Uterus (tissue), 4 donors: Measurements from ENCODE around the gene CYP27C1. TPM values are rescaled to one million over a fixed set of nuclear protein-coding genes. Genes with fewer than 3 reads are reported as not detected.

Source experiments
- DNase-seq, 2 donors: peaks; one replicate each; pipeline ENCODE4 v3.0.0-alpha.2; 2019 to 2020
- H3K27ac ChIP-seq, 2 donors: fragments of 200-600 bp; sonication (generic); 1 replicate in 1 of 2; 2 replicates in 1 of 2; pipeline ENCODE4 v1.5.1; 2016 to 2018
- H3K27me3 ChIP-seq, 2 donors: fragments of 200-600 bp; sonication (generic); one replicate each; pipeline ENCODE4 v1.5.1; 2018 to 2019; ENCODE audit warnings: control low read depth in 1 of 2
- H3K36me3 ChIP-seq, 2 donors: fragments of 200-600 bp; sonication (generic); one replicate each; pipeline ENCODE4 v1.5.1; 2019; ENCODE audit warnings: control low read depth in 1 of 2
- H3K4me1 ChIP-seq, 2 donors: fragments of 200-600 bp; sonication (generic); one replicate each; pipeline ENCODE4 v1.5.1; 2018 to 2019; ENCODE audit warnings: control low read depth in 1 of 2
- H3K4me3 ChIP-seq, 2 donors: fragments of 200-600 bp; sonication (generic); 1 replicate in 1 of 2; 2 replicates in 1 of 2; pipeline ENCODE4 v1.5.1; 2018 to 2019; ENCODE audit warnings: mild to moderate bottlenecking in 1 of 2
- H3K9me3 ChIP-seq, 2 donors: fragments of 200-600 bp; sonication (generic); one replicate each; pipeline ENCODE4 v1.5.1; 2019; ENCODE audit warnings: control low read depth in 1 of 2
- CTCF ChIP-seq, 4 experiments: fragments of 200-600 bp in 2 of 4; fragments of 450-650 bp in 2 of 4; sonication (generic) in 2 of 4; IDR thresholded peaks; one replicate each; pipeline ENCODE4 v1.5.1; 2016 to 2019; ENCODE audit warnings: antibody characterized with exemption in 4 of 4, mild to moderate bottlenecking in 2 of 4, moderate library complexity in 1 of 4
- POLR2A ChIP-seq, 2 donors: fragments of 450-650 bp; IDR thresholded peaks; one replicate each; pipeline ENCODE4 v1.6.1; 2016; ENCODE audit warnings: antibody characterized with exemption in 2 of 2, mild to moderate bottlenecking in 1 of 2, moderate library complexity in 1 of 2
- intact Hi-C: fragments of 100-400 bp; cut with DNase I; formaldehyde crosslinking; loops from one replicate; pipeline ENCODE4 v1.15.1; 2023; ENCODE audit warnings: low total_unique reads
- total RNA-seq, 4 donors: library from RNA; depleted of rRNA in 3 of 4; stranded (reverse); fragments of >200 nt in 3 of 4; gene quantifications; one replicate each; pipeline versions ENCODE4 v1.1.0 to v1.2.4, GENCODE V29; 2014 to 2023
- donor health status: DM: yes; HTN: yes; CAD: no.

The CYP27C1 gene
- total RNA-seq, 4 donors from 2014 or later, result 1.2 to 7.1 TPM; not detected in 2

- peak; percentile 87 to 91 for DNase-seq
- H3K4me1 ChIP-seq, result peaks cover 7 to 9% of the 10 kb centered on the region in 2 donors
- no peaks in the 10 kb centered on the region for H3K27me3 ChIP-seq
- intact Hi-C loops, result no loop called here
- H3K4me3 ChIP-seq, result no peak overlapping the region
- H3K9me3 ChIP-seq, result no peaks in the 10 kb centered on the region
- peak overlapping the region; percentile 82 to 87 for H3K27ac ChIP-seq
- no peak for TF ChIP-seq CTCF (IDR thresholded peaks at IDR 0.05)
- TF ChIP-seq POLR2A (IDR thresholded peaks at IDR 0.05), result no peak
- no peaks in the 10 kb centered on the region for H3K36me3 ChIP-seq
These were observed 44.9 kb downstream of the CYP27C1 start for GRCh38 chr2:127175041-127175721.

- Histone ChIP-seq H3K4me1 (peaks cover 7 to 9% of the 10 kb centered on the region in 2 donors), H3K4me3 (no peak overlapping the region), H3K27ac (peak overlapping the region; percentile 82 to 87), H3K36me3 (no peaks in the 10 kb centered on the region), H3K27me3 (no peaks in the 10 kb centered on the region), H3K9me3 (no peaks in the 10 kb centered on the region)
- DNase-seq, result no peak
- intact Hi-C loops, result no loop called here
- TF ChIP-seq CTCF (IDR thresholded peaks at IDR 0.05), result no peak
- no peak for TF ChIP-seq POLR2A (IDR thresholded peaks at IDR 0.05)
These were observed 45.5 kb downstream of the CYP27C1 start for GRCh38 chr2:127174640-127175039.

DNA sequence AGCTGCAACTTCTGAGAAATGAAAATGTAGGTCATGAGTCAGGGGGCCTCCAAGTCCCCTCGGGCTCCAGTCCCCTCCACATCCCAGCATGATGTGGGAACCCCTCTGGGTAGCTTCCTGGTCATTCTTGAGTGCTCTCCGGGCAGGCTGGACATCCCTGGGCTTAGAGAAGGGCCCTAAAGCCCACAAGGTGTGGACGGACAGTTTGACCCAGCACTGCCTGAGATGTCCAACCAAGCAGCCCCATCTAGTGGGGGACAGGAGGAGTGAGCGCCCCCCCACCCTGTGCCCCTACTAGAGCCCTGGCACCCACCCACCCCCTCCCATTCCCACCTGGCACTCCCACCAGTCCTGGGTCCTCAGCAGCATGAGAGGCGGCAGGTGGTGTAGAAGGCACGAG lies 46.0 kb downstream of the CYP27C1 start:
- Histone ChIP-seq H3K36me3 (no peaks in the 10 kb centered on the region), H3K27me3 (no peaks in the 10 kb centered on the region), H3K4me3 (no peak overlapping the region), H3K9me3 (no peaks in the 10 kb centered on the region), H3K4me1 (peaks cover 7 to 9% of the 10 kb centered on the region in 2 donors), H3K27ac (peak overlapping the region; percentile 82 to 87)
- peak; percentile 53 to 58 for DNase-seq
- intact Hi-C loops, result no loop called here
- TF ChIP-seq POLR2A (IDR thresholded peaks at IDR 0.05), result no peak
- peak in 3 of 4 experiments; percentile 19 to 42 (median 24) for TF ChIP-seq CTCF (IDR thresholded peaks at IDR 0.05)

GRCh38 chr2:127173057-127173456 lies 47.0 kb downstream of the CYP27C1 start:
- H3K9me3 ChIP-seq, result no peaks in the 10 kb centered on the region
- no peak for TF ChIP-seq POLR2A (IDR thresholded peaks at IDR 0.05)
- no peak for TF ChIP-seq CTCF (IDR thresholded peaks at IDR 0.05)
- no peaks in the 10 kb centered on the region for H3K36me3 ChIP-seq
- peak overlapping the region; percentile 40 to 82 for H3K27ac ChIP-seq
- H3K4me3 ChIP-seq, result no peak overlapping the region
- H3K4me1 ChIP-seq, result peaks cover 7 to 9% of the 10 kb centered on the region in 2 donors
- intact Hi-C loops, result no loop called here
- no peaks in the 10 kb centered on the region for H3K27me3 ChIP-seq
- peak; percentile 60 to 61 for DNase-seq

- TF ChIP-seq CTCF (IDR thresholded peaks at IDR 0.05), result no peak
- TF ChIP-seq POLR2A (IDR thresholded peaks at IDR 0.05), result no peak
- no peaks in the 10 kb centered on the region for H3K9me3 ChIP-seq
- H3K4me1 ChIP-seq, result peaks cover 7 to 9% of the 10 kb centered on the region in 2 donors
- no peak overlapping the region for H3K4me3 ChIP-seq
- intact Hi-C loops, result no loop called here
- H3K36me3 ChIP-seq, result no peaks in the 10 kb centered on the region
- H3K27me3 ChIP-seq, result no peaks in the 10 kb centered on the region
- H3K27ac ChIP-seq, result no peak overlapping the region
- no peak for DNase-seq
These were observed 47.8 kb downstream of the CYP27C1 start for GRCh38 chr2:127172306-127172705.
